ENCODE data around the gene ASB3. TPM values are rescaled to one million over a fixed set of nuclear protein-coding genes. Genes with fewer than 3 reads are reported as not detected.

ASB3 gene
- total RNA-seq, 4 donors from 2014 or later = 4.9 to 18.9 (median 11.4) TPM

GRCh38 chr2:53821810-53822209 is 35.1 kb upstream of the ASB3 start:
- Histone ChIP-seq H3K36me3 (peaks cover 0 to 16% (median 4%) of the 10 kb centered on the region in 4 donors), H3K9me3 (no peaks in the 10 kb centered on the region), H3K4me1 (peaks cover 3 to 13% (median 8%) of the 10 kb centered on the region in 4 donors), H3K4me3 (no peak overlapping the region), H3K27me3 (no peaks in the 10 kb centered on the region), H3K27ac (no peak overlapping the region)
- no peak for DNase-seq
- in situ Hi-C loops (cut with MboI; ENCODE audit: low pct_ligation_motif_present in 1 of 4, low pct_unique_long_range_greater_than_20kb in 1 of 4, low sequenced_read_pairs in 3 of 4) (no loop called here), intact Hi-C loops (cut with DNase I; ENCODE audit: low total_unique reads) (no loop called here)
- 79 to 87% methylated on average over 2 to 6 of the region's 6 CpGs for WGBS, 2 donors (ENCODE audit: low coverage in 1 of 2)
- TF ChIP-seq EP300 (IDR thresholded peaks at IDR 0.05; ENCODE audit: low read depth) (no peak), CTCF (IDR thresholded peaks at IDR 0.05) (no peak), POLR2A (IDR thresholded peaks at IDR 0.05) (no peak), POLR2AphosphoS5 (IDR thresholded peaks at IDR 0.05) (no peak)

- no peak for DNase-seq
- Histone ChIP-seq H3K27ac (no peak overlapping the region), H3K4me3 (no peak overlapping the region), H3K9me3 (no peaks in the 10 kb centered on the region), H3K4me1 (peaks cover 3 to 13% (median 8%) of the 10 kb centered on the region in 4 donors), H3K27me3 (no peaks in the 10 kb centered on the region), H3K36me3 (peaks cover 0 to 27% (median 8%) of the 10 kb centered on the region in 4 donors)
- intact Hi-C loops (cut with DNase I; ENCODE audit: low total_unique reads) = no loop called here
- in situ Hi-C loops (cut with MboI; ENCODE audit: low pct_ligation_motif_present in 1 of 4, low pct_unique_long_range_greater_than_20kb in 1 of 4, low sequenced_read_pairs in 3 of 4) = no loop called here
- 87% methylated on average over 4 of the region's 4 CpGs for WGBS, 2 donors (ENCODE audit: low coverage in 1 of 2)
- TF ChIP-seq POLR2AphosphoS5 (IDR thresholded peaks at IDR 0.05) = no peak
- TF ChIP-seq POLR2A (IDR thresholded peaks at IDR 0.05) = no peak
- TF ChIP-seq CTCF (IDR thresholded peaks at IDR 0.05) = no peak
- TF ChIP-seq EP300 (IDR thresholded peaks at IDR 0.05; ENCODE audit: low read depth) = no peak
Measured at GRCh38 chr2:53820711-53821110, 34.0 kb upstream of the ASB3 start.

- Histone ChIP-seq H3K27me3 (no peaks in the 10 kb centered on the region), H3K27ac (peak overlapping the region in 2 of 4 donors; percentile 60 to 68), H3K4me3 (peak overlapping the region in 1 of 4 donors; percentile 0), H3K36me3 (peaks cover 0 to 34% (median 9%) of the 10 kb centered on the region in 4 donors), H3K4me1 (peaks cover 3 to 13% (median 8%) of the 10 kb centered on the region in 4 donors), H3K9me3 (no peaks in the 10 kb centered on the region)
- no peak for TF ChIP-seq EP300 (IDR thresholded peaks at IDR 0.05; ENCODE audit: low read depth)
- no peak for TF ChIP-seq CTCF (IDR thresholded peaks at IDR 0.05)
- TF ChIP-seq POLR2A (IDR thresholded peaks at IDR 0.05) = no peak
- TF ChIP-seq POLR2AphosphoS5 (IDR thresholded peaks at IDR 0.05) = no peak
- WGBS, 2 donors (ENCODE audit: low coverage in 1 of 2) = 61% methylated on average over 7 to 9 of the region's 9 CpGs
- no peak for DNase-seq
- intact Hi-C loops (cut with DNase I; ENCODE audit: low total_unique reads) (no loop called here), in situ Hi-C loops (cut with MboI; ENCODE audit: low pct_ligation_motif_present in 1 of 4, low pct_unique_long_range_greater_than_20kb in 1 of 4, low sequenced_read_pairs in 3 of 4) (no loop called here)
Measured at GRCh38 chr2:53820048-53820447, 33.3 kb upstream of the ASB3 start.

- intact Hi-C loops (cut with DNase I; ENCODE audit: low total_unique reads) = no loop called here
- Histone ChIP-seq H3K9me3 (no peaks in the 10 kb centered on the region), H3K27me3 (no peaks in the 10 kb centered on the region), H3K36me3 (peaks cover 0 to 37% (median 9%) of the 10 kb centered on the region in 4 donors), H3K4me3 (peak overlapping the region in 1 of 4 donors; percentile 0), H3K27ac (peak overlapping the region in 2 of 4 donors; percentile 60 to 68), H3K4me1 (peaks cover 3 to 13% (median 8%) of the 10 kb centered on the region in 4 donors)
- no peak for TF ChIP-seq POLR2AphosphoS5 (IDR thresholded peaks at IDR 0.05)
- TF ChIP-seq CTCF (IDR thresholded peaks at IDR 0.05) = no peak
- TF ChIP-seq POLR2A (IDR thresholded peaks at IDR 0.05) = no peak
- TF ChIP-seq EP300 (IDR thresholded peaks at IDR 0.05; ENCODE audit: low read depth) = no peak
- WGBS, 2 donors (ENCODE audit: low coverage in 1 of 2) = 70 to 77% methylated on average over 3 to 4 of the region's 4 CpGs
- DNase-seq = no peak
- in situ Hi-C loops (cut with MboI; ENCODE audit: low pct_ligation_motif_present in 1 of 4, low pct_unique_long_range_greater_than_20kb in 1 of 4, low sequenced_read_pairs in 3 of 4) = no loop called here
Measured at GRCh38 chr2:53819634-53820033, 32.9 kb upstream of the ASB3 start.

Data from transverse colon (tissue), 4 donors.